ENCODE measurements around the gene PMCH.
"Not testable (repeated sequence)": the region's sequence is repeated elsewhere in the genome, so short reads cannot be mapped to it uniquely, and the experiment has no call there.

PMCH gene, protein sequence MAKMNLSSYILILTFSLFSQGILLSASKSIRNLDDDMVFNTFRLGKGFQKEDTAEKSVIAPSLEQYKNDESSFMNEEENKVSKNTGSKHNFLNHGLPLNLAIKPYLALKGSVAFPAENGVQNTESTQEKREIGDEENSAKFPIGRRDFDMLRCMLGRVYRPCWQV

DNA sequence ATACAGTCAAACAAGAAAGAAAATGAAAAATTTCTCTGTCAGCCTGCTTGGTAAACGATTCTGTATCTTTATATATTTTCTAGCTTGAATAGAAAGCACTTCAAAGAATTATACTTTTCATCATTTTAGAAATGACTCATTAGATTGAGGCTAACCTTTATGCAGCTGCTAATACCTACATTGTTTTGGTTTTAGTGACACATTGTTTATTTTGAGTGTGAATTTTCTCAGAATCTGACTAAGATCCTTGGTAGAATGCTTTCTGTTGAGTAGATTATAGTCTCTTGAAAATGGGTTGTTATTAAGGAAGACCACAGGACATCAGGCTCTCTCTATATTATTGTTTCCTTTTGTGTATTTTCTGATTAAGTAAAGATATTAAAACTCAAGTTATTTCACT, at the start of gene PMCH:
Gene PMCH (minus strand): TSS at position 45 of the 400 bp plus-strand sequence. CDS start 63 bp downstream, outside the sequence.
- DNase-seq (ENCODE audit: low read depth in 3 of 3): no peak

DNA sequence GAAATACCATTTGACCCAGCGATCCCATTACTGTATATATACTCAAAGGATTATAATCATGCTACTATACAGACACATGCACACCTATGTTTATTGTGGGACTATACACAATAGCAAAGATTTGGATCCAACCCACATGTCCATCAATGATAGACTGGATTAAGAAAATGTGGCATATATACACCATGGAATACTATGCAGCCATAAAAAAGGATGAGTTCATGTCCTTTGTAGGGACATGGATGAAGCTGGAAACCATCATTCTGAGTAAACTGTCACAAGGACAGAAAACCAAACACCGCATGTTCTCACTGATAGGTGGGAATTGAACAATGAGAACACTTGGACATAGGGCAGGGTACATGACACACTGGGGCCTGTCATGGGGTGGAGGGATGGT, 43.2 kb upstream of the PMCH start:
- DNase-seq (ENCODE audit: low read depth in 3 of 3): not testable (repeated sequence)

DNA sequence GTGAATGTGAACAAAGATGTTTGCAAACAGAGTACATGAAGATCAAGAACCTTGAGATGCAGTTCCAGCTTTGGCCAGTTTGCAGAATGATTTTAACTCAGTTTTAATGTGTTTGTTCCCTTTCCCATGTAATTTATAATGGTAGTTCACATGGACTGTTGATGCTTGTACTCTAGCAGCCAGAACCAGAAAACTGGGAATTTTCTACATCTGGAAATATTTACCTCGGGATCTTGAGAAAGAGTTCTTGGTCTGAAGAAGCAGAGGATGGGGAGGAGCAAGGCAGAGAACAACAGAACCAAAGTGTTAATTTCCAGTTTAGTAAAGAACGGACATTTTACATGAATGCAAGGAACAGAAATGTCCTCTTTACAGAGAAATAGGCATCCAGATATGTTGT, 37.0 kb upstream of the PMCH start:
- no peak for DNase-seq (ENCODE audit: low read depth in 3 of 3)

GRCh38 chr12:102232446-102232845, 34.8 kb upstream of the PMCH start:
- no peak for DNase-seq (ENCODE audit: low read depth in 3 of 3)

- no peak for DNase-seq (ENCODE audit: low read depth in 3 of 3)
Measured at GRCh38 chr12:102232036-102232435, 34.4 kb upstream of the PMCH start.

DNA sequence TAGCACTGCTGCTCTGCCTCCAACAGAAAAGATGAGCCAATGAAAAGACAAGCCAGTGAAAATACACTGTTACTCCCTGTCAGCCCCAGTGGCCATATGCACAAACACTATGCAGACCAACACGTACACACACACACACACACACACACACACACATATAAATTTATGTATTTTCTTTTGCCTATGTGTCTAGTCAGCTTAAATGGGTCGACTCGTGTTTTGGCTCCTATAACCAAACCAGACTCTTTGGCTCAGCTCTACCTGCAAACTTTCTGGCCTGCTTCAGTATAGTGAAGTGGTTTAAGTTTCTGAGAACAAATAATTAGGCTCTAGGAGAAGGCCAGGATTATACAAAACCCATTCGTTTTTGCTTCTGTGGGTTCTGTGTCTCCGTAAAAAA, 30.3 kb upstream of the PMCH start:
- no peak for DNase-seq (ENCODE audit: low read depth in 3 of 3)

DNA sequence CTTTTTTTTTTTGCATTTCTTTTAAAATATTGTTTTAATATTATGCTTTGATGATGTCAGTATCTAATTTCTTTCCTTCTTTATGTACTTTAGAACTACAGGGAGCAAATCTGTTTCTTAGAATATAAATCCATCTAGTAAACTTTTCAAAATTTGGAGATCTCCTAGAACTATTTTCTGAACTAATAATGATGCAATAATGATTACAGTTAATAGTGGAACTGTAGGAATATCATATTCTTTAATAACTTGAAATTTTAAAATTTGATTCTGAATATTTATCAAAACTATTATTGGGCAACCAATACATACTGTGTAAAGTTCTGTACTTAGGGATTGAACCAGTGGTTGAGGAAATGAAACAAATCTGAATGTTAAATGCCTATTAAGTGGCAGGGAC, 23.1 kb upstream of the PMCH start:
- no peak for DNase-seq (ENCODE audit: low read depth in 3 of 3)

- no peak for DNase-seq (ENCODE audit: low read depth in 3 of 3)
Measured at GRCh38 chr12:102215992-102216691, 18.5 kb upstream of the PMCH start.

GRCh38 chr12:102204025-102204424, 6.4 kb upstream of the PMCH start:
- no peak for DNase-seq (ENCODE audit: low read depth in 3 of 3)

DNA sequence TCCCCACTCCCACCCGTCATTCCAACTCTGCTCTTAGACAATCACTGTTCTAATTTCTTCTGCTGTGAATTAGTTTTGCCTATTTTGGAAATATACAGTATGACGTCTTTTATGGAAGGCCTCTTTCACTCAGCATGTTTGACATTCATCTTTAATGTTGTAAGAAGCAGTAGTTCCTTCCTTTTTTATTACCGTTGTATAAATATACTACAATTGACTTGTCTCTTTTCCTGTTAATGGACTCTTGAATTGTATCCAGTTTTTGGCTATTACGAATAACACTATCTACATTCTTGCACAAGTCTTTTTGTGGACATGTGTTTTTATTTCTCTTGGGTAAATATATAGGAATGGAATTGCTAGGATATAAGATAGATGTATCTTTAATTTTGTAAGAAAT, 4.9 kb upstream of the PMCH start:
- DNase-seq (ENCODE audit: low read depth in 3 of 3): no peak

- no peak for DNase-seq (ENCODE audit: low read depth in 3 of 3)
Measured at GRCh38 chr12:102201436-102202061, 3.9 kb upstream of the PMCH start.

DNA sequence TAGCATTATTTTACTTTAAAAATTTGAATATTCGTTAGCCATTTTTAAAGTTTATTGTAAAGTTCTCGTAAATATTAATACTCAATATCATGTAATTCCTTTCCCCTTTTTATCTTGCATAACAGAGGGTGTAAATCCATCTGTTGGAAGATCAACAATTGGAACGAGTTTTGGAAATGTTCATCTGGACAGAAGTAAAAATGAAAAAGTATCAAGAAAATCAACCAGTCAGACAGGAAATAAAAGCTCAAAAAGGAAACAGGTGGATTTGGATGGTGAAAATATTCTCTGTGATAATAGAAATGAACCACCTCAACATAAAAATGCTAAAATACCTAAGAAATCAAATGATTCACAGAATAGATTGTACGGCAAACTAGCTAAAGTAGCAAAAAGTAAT, 1.8 kb downstream of the PMCH start:
- DNase-seq (ENCODE audit: low read depth in 3 of 3): no peak

GRCh38 chr12:102182635-102183034, 15.0 kb downstream of the PMCH start:
- no peak for DNase-seq (ENCODE audit: low read depth in 3 of 3)

- no peak for DNase-seq (ENCODE audit: low read depth in 3 of 3)
Measured at GRCh38 chr12:102174761-102175160, 22.9 kb downstream of the PMCH start.

GRCh38 chr12:102174117-102174516, 23.5 kb downstream of the PMCH start:
- no peak for DNase-seq (ENCODE audit: low read depth in 3 of 3)

DNA sequence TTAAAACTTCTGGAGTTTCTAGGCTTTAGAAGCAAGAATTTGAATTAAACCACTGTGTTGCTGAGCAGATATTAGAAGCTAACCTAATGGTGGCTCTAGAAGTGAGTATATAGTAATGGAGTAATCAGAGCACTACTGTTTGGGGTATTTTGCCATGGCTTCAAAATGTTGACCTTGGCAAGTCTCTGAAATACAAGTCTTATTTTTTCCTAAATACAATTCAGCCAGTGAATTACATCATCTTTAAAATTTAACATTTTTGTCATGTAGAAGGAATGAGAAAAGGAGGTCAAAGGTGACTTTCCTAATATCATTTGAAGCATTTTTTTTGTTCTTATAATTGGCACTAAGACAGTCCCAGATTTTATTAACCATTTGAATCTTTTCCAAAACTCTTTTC, 25.2 kb downstream of the PMCH start:
- no peak for DNase-seq (ENCODE audit: low read depth in 3 of 3)

DNA sequence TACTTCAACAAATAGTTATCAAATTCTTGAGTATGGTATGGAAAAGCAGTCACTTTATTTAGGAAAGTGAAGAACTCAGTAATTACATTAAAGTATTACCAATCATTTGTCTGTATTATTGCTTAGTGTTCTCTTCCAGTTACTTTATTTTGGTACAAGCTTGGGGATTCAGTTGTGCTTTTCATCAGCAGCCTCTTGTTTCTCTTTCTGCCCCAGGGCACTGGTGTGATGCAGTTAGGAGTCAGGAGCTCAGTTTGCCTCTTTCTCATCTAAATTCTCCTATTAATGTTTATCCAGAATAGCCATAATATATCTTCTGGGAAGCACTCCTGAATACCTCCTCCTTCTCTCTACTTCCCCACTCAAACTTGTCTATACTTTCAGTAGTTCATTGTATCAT, 25.7 kb downstream of the PMCH start:
- DNase-seq (ENCODE audit: low read depth in 3 of 3): no peak

- DNase-seq (ENCODE audit: low read depth in 3 of 3): no peak
Measured at GRCh38 chr12:102169922-102170621, 27.6 kb downstream of the PMCH start.

DNA sequence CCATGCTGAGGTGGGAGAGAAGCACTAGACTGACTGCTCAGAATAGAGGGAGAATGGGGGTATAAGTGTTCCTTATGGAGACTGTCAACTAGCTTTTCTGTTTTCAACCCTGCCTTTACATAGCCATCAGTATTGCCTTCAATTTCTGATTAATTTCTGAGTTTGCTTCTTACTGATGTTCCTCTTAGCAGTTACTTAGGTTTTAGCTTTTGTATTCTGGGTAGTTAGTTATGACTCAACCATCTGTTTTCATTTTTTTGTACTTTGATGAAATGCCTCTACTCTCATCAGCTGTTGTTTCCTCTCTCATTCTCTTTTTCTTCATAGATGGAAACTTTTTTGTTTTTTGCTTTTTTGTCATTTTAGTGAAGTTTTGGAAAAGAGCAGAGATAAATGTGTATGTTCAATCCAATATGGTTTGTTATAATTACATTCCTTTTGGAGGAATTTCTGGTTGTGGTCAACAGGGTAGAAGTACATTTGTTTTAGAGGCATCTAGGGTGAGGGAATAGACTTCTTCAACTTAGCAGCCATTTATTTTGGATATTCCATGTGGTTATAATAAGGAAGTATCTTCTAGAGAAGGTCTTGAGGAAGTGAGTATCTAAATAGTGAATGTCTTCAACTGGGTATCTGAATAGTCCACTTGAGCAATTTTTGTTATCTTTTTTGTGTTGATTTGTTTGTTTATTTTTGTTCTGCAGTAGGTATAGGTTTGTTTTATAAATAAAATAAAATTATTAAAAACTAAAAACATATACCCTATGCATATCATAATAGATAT, 29.6 kb downstream of the PMCH start:
- no peak for DNase-seq (ENCODE audit: low read depth in 3 of 3)

- DNase-seq (ENCODE audit: low read depth in 3 of 3): no peak
Measured at GRCh38 chr12:102163383-102163782, 34.2 kb downstream of the PMCH start.

DNA sequence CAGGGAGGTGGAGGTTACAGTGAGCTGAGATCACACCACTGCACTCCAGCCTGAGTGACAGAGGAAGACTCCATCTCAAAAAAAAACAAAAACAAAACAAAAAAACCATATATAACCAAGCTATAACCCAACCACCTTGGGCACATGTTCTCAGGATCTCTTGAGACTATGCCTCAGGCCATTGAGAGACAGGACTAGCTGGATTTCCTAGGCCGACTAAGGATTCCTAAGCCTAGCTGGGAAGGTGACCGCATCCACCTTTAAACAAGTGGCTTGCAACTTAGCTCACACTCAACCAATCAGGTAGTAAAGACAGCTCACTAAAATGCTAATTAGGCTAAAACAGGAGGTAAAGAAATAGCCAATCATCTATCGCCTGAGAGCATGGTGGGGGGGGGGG, 42.4 kb downstream of the PMCH start:
- not testable (repeated sequence) for DNase-seq (ENCODE audit: low read depth in 3 of 3)

- not testable (repeated sequence) for DNase-seq (ENCODE audit: low read depth in 3 of 3)
Measured at GRCh38 chr12:102147062-102147587, 50.5 kb downstream of the PMCH start.

Measured in stimulated activated CD4-positive, alpha-beta T cell treated with anti-CD3 and anti-CD28 coated beads, TNF-alpha, amount 100 ng/mL, for 24 hours (primary cell).